C4-2B (cell line): ENCODE measurements around the gene ANKRD9.

ENCODE experiments used
- CTCF ChIP-seq: fragments of 450-650 bp; conservative IDR thresholded peaks from 2 replicates; pipeline ENCODE4 v1.5.1; 2017; ENCODE audit warnings: mild to moderate bottlenecking
- ZFX ChIP-seq: fragments of 450-650 bp; IDR thresholded peaks from 2 replicates; pipeline ENCODE4 v1.6.1; 2017

GRCh38 chr14:102491366-102491765 lies 18.2 kb downstream of the ANKRD9 start:
- TF ChIP-seq CTCF: no peak
- no peak for TF ChIP-seq ZFX
